HCT116 (cell line): ENCODE data around the gene TAS2R3. TPM values are rescaled to one million over a fixed set of nuclear protein-coding genes. Genes with fewer than 3 reads are reported as not detected.
A peak's percentile ranks its signal among the peaks of the same experiment; 100 is the strongest.

Experiments used
- ATAC-seq: fragments of 200-7000 bp; cut with Tn5 transposase; 2 replicates; pipeline ENCODE4 v1.9.1; 2020; ENCODE audit warnings: mild to moderate bottlenecking, moderate library complexity
- BruUV-seq: library from RNA; stranded (reverse); fragments of 400-500 nt; replicated peaks from 2 replicates; lab custom pipeline; 2021; lab: Mats Ljungman, UMichigan
- CTCF ChIA-PET: fragments of 300-600 bp; sonication (Branson Sonifier 250); formaldehyde crosslinking; loops from one replicate; lab custom pipeline; 2021; ENCODE audit warnings: antibody characterized with exemption; lab: Charles Lee
- POLR2A ChIA-PET: fragments of 300-600, 350-600 bp; sonication (Branson Sonifier 250); formaldehyde crosslinking; loops from one replicate; lab custom pipeline; 2021; ENCODE audit warnings: antibody characterized with exemption; lab: Charles Lee
- RAD21 ChIA-PET, 2 experiments: fragments of 300-600 bp; sonication (Branson Sonifier 250); formaldehyde crosslinking; loops; one replicate each; lab custom pipeline; 2023; ENCODE audit warnings: low total read pairs in 2 of 2; ENCODE audit not compliant: uncharacterized antibody in 2 of 2, unreplicated experiment in 2 of 2, low non-redundant PET in 1 of 2; lab: Charles Lee
- DNase-seq: peaks from one replicate; pipeline ENCODE4 v3.0.0-alpha.2; 2010; ENCODE audit warnings: low read depth, low spot score
- H2AFZ ChIP-seq: fragments of 200-600 bp; shearing (Covaris generic), sonication (generic); 2 replicates; pipeline ENCODE4 v1.6.1; 2017; ENCODE audit warnings: low read depth, mixed run types, mixed read lengths, antibody characterized with exemption, low read length; ENCODE audit not compliant: poor library complexity, severe bottlenecking
- H3K27ac ChIP-seq: 2 replicates; pipeline ENCODE4 v1.5.1; 2012; ENCODE audit warnings: low read depth, low read length
- H3K27me3 ChIP-seq: fragments of 200-600 bp; sonication (generic); 2 replicates; pipeline ENCODE4 v1.6.1; 2016; ENCODE audit warnings: mixed run types, low read length, mixed read lengths; ENCODE audit not compliant: insufficient read depth
- H3K36me3 ChIP-seq, 2 experiments: fragments of 200-500 bp in 1 of 2; fragments of 200-600 bp in 1 of 2; sonication (Bioruptor generic) in 1 of 2; sonication (generic) in 1 of 2; 2 replicates each; pipeline versions ENCODE4 v1.5.1 to v1.6.1; 2014 to 2016; ENCODE audit warnings: low read length in 2 of 2, inconsistent platforms in 1 of 2, mixed read lengths in 1 of 2, mixed run types in 1 of 2; ENCODE audit not compliant: insufficient read depth in 2 of 2, control insufficient read depth in 1 of 2
- H3K4me1 ChIP-seq, 2 experiments: fragments of 200-600 bp in 1 of 2; sonication (generic) in 1 of 2; 2 replicates each; pipeline versions ENCODE4 v1.5.1 to v1.6.1; 2012 to 2017; ENCODE audit warnings: low read length in 2 of 2, inconsistent platforms in 1 of 2, mild to moderate bottlenecking in 1 of 2, mixed read lengths in 1 of 2, mixed run types in 1 of 2, moderate library complexity in 1 of 2; ENCODE audit not compliant: insufficient read depth in 2 of 2, control insufficient read depth in 1 of 2
- H3K4me2 ChIP-seq: fragments of 200-600 bp; sonication (generic); 2 replicates; pipeline ENCODE4 v1.6.1; 2017; ENCODE audit warnings: mixed run types, low read length, mixed read lengths
- H3K4me3 ChIP-seq, 2 experiments: fragments of 200-600 bp in 1 of 2; sonication (generic) in 1 of 2; replicated peaks in 1 of 2; 2 replicates each; pipeline ENCODE4 v1.5.1; 2011 to 2016; ENCODE audit warnings: low read length in 2 of 2, control low read depth in 1 of 2, low read depth in 1 of 2, mild to moderate bottlenecking in 1 of 2, mixed read lengths in 1 of 2, mixed run types in 1 of 2
- H3K79me2 ChIP-seq: fragments of 200-600 bp; sonication (generic); 2 replicates; pipeline ENCODE4 v1.6.1; 2017; ENCODE audit warnings: mild to moderate bottlenecking, mixed run types, low read length, moderate library complexity, mixed read lengths; ENCODE audit not compliant: insufficient read depth
- H3K9ac ChIP-seq: fragments of 200-600 bp; sonication (generic); 2 replicates; pipeline ENCODE4 v1.6.1; 2016; ENCODE audit warnings: low read length, mixed read lengths
- H3K9me2 ChIP-seq: fragments of 200-600 bp; sonication (generic), shearing (Covaris generic); 2 replicates; pipeline ENCODE4 v1.6.1; 2017; ENCODE audit warnings: mixed run types, mild to moderate bottlenecking, moderate library complexity; ENCODE audit not compliant: insufficient read depth
- H3K9me3 ChIP-seq, 2 experiments: fragments of 200-500 bp in 1 of 2; fragments of 200-600 bp in 1 of 2; sonication (Bioruptor generic) in 1 of 2; sonication (generic) in 1 of 2; 2 replicates each; pipeline ENCODE4 v1.6.1; 2014 to 2017; ENCODE audit warnings: low read length in 2 of 2, mixed read lengths in 2 of 2, inconsistent platforms in 1 of 2, low read depth in 1 of 2, mild to moderate bottlenecking in 1 of 2, mixed run types in 1 of 2, moderate library complexity in 1 of 2; ENCODE audit not compliant: control insufficient read depth in 1 of 2, insufficient read depth in 1 of 2
- H4K20me1 ChIP-seq: fragments of 200-600 bp; sonication (generic), shearing (Covaris generic); 2 replicates; pipeline ENCODE4 v1.6.1; 2017; ENCODE audit warnings: mixed run types, mild to moderate bottlenecking, moderate library complexity; ENCODE audit not compliant: insufficient read depth
- CEBPB ChIP-seq: IDR thresholded peaks from 2 replicates; pipeline ENCODE4 v1.6.1; 2012; ENCODE audit warnings: low read depth
- FOSL1 ChIP-seq: IDR thresholded peaks from 2 replicates; pipeline ENCODE4 v1.6.1; 2012; ENCODE audit warnings: low read depth
- JUND ChIP-seq: IDR thresholded peaks from 2 replicates; pipeline ENCODE4 v1.6.1; 2012
- SIN3A ChIP-seq: IDR thresholded peaks from 2 replicates; pipeline ENCODE4 v1.6.1; 2012; ENCODE audit warnings: low read depth
- SRF ChIP-seq: IDR thresholded peaks from 2 replicates; pipeline ENCODE4 v1.6.1; 2012; ENCODE audit warnings: low read depth
- TCF7L2 ChIP-seq: IDR thresholded peaks from 2 replicates; pipeline ENCODE4 v1.7.0; 2011; ENCODE audit warnings: borderline replicate concordance, inconsistent platforms; ENCODE audit not compliant: insufficient read depth, insufficient read length; ENCODE audit errors: extremely low read depth
- ZFX ChIP-seq: fragments of 450-650 bp; IDR thresholded peaks from 2 replicates; pipeline ENCODE4 v1.6.1; 2017
- intact Hi-C: fragments of 100-400 bp; cut with micrococcal nuclease; formaldehyde crosslinking; loops from 2 replicates; pipeline ENCODE4 v1.10.0; 2022
- total RNA-seq: library from RNA; stranded (reverse); gene quantifications from one replicate; pipeline ENCODE4 v1.2.1, GENCODE V29; 2021; ENCODE audit not compliant: unreplicated experiment
- TF ChIP-seq, protein P1 (sequence below): IDR thresholded peaks from 2 replicates; pipeline ENCODE4 v1.6.1; 2012
- TF ChIP-seq, protein P2 (sequence below), 3 experiments: fragments of 200-600 bp in 1 of 3; sonication (generic) in 1 of 3; IDR thresholded peaks in 2 of 3; conservative IDR thresholded peaks in 1 of 3; 2 replicates each; pipeline ENCODE4 v1.5.1; 2012 to 2017; ENCODE audit warnings: low read depth in 2 of 3, low read length in 2 of 3, antibody characterized with exemption in 1 of 3, borderline replicate concordance in 1 of 3, control low read depth in 1 of 3, mild to moderate bottlenecking in 1 of 3, mixed read lengths in 1 of 3, mixed run types in 1 of 3, moderate library complexity in 1 of 3; ENCODE audit not compliant: insufficient read depth in 1 of 3

The TAS2R3 gene
- total RNA-seq, 1 experiment from 2014 or later: 1.4 TPM

DNA sequence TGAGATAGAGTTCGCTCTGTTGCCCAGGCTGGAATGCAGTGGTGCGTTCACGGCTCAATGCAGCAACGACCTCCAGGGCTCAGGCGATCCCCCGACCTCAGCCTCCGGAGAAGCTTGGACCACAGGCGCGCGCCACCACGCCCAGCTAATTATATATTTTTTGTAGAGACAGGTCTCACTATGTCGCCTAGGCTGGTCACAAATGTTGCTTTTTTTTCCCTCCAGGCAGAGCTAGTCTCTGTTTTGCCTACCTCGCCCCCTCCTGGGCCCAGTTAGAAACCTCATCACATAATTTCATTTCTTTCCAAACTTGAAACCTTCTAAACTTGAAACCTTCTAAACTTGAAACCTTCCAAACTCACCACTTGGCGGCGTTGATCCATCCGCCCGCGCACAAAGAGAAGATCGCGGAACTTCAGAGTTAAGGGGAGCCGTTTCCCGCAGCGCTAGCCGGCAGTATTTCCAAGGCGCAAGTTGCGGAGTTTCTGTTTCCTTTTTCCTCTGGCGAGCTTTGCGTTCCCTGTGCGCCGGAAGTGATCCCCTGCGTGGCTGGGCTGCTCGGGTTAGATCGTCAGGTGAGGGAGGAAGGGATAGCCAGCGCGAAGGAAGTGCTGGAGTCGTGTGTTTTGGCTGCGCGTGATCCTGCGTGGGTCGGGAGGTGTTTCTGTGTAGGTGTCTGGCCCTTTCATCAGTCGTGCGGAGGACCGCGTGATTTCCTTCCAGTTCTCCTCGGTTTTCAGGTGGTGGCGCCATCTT lies 25.9 kb upstream of the TAS2R3 start, which contains the start of gene SSBP1 (continued):
- TF ChIP-seq CEBPB (peak; percentile 78), TCF7L2 (peak; percentile 77), JUND (no peak; the same call in 1 of the 2 replicates), ZFX (no peak), FOSL1 (0 out of 2 replicates have a peak, but pooled peaks have one; percentile 29), SIN3A (peak; percentile 95; the same call in 1 of the 2 replicates)
- TF ChIP-seq, all 23 proteins: peak for 16

DNA sequence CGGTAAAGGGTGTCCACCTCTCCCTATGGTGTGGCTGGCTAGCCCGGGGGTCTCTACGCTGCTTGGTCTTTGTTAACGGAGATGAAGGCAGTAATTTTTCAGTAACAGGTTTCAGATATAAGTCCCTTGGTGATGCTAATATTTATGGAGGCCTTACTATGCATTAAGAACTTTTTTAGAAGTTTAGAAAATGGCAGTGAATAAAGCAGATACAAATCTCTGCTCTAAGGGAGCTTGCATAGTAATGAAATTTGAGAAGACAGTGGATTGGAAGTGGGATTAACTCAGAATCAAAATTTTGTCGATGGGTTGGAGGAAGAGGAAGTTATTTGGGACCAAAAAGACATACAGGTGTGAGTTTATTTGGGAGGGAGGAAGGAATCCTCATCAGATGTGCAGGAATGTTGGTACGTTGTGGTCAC lies 25.3 kb upstream of the TAS2R3 start:
- Histone ChIP-seq H3K9me3 (no peaks in the 10 kb centered on the region), H3K9ac (peak overlapping the region; percentile 89), H3K9me2 (no peaks in the 10 kb centered on the region), H3K27ac (peak overlapping the region; percentile 66), H3K27me3 (no peaks in the 10 kb centered on the region), H3K79me2 (peaks cover 54% of the 10 kb centered on the region)
- RAD21 ChIA-PET: no interaction called here
- POLR2A ChIA-PET: interaction anchor here (1.0 to 1.4 kb wide), 2 partner anchors 17 to 84 kb away, joined by 3 to 4 read pairs; no protein-coding TSS in a partner anchor
- TF ChIP-seq, protein P1, sequence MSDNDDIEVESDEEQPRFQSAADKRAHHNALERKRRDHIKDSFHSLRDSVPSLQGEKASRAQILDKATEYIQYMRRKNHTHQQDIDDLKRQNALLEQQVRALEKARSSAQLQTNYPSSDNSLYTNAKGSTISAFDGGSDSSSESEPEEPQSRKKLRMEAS: peak; percentile 30; the same call in 1 of the 2 replicates
- TF ChIP-seq SRF: no peak
- TF ChIP-seq, protein P2, sequence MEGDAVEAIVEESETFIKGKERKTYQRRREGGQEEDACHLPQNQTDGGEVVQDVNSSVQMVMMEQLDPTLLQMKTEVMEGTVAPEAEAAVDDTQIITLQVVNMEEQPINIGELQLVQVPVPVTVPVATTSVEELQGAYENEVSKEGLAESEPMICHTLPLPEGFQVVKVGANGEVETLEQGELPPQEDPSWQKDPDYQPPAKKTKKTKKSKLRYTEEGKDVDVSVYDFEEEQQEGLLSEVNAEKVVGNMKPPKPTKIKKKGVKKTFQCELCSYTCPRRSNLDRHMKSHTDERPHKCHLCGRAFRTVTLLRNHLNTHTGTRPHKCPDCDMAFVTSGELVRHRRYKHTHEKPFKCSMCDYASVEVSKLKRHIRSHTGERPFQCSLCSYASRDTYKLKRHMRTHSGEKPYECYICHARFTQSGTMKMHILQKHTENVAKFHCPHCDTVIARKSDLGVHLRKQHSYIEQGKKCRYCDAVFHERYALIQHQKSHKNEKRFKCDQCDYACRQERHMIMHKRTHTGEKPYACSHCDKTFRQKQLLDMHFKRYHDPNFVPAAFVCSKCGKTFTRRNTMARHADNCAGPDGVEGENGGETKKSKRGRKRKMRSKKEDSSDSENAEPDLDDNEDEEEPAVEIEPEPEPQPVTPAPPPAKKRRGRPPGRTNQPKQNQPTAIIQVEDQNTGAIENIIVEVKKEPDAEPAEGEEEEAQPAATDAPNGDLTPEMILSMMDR (IDR thresholded peaks at IDR 0.05 in 2 of 3, conservative IDR thresholded peaks at IDR 0.05 in 1 of 3; ENCODE audit: borderline replicate concordance in 1 of 3, insufficient read depth in 1 of 3, low read depth in 2 of 3, low read length in 2 of 3): 0 out of 6 replicates have a peak, but pooled peaks of 1 of the 3 experiments have one; percentile 11
- TF ChIP-seq, all 23 proteins: peak for 2
- CTCF ChIA-PET: interaction anchor here (1.0 to 2.5 kb wide), 9 partner anchors 9 to 188 kb away, joined by 3 to 21 read pairs (median 3); partner anchors contain the start of gene WEE2
- Histone ChIP-seq H3K4me3 (peak overlapping the region; percentile 86 to 88), H3K36me3 (peaks cover 29 to 30% of the 10 kb centered on the region in 2 experiments), H2AFZ (no peak overlapping the region), H4K20me1 (peaks cover 6% of the 10 kb centered on the region; the same call in 1 of the 2 replicates), H3K4me2 (peak overlapping the region; percentile 84), H3K4me1 (peaks cover 4 to 13% of the 10 kb centered on the region in 2 experiments; a peak in 3 of 4 replicates)
- intact Hi-C loops: loop anchor here (1.0 to 10.0 kb wide), 3 partner anchors 84 to 724 kb away; partner anchors contain the start of genes AGK and MRPS33
- TSS peak; percentile 74 for BruUV-seq
- DNase-seq: no peak
- ATAC-seq: peak; percentile 75
